Midbrain (tissue), 1 donor: ENCODE measurements around the gene KRTAP10-11.
"Not testable (repeated sequence)": the region's sequence is repeated elsewhere in the genome, so short reads cannot be mapped to it uniquely, and the experiment has no call there.

Source experiments
- DNase-seq: peaks from one replicate; lab custom pipeline; 2025; lab: John Stamatoyannopoulos, UW

Gene KRTAP10-11

DNA sequence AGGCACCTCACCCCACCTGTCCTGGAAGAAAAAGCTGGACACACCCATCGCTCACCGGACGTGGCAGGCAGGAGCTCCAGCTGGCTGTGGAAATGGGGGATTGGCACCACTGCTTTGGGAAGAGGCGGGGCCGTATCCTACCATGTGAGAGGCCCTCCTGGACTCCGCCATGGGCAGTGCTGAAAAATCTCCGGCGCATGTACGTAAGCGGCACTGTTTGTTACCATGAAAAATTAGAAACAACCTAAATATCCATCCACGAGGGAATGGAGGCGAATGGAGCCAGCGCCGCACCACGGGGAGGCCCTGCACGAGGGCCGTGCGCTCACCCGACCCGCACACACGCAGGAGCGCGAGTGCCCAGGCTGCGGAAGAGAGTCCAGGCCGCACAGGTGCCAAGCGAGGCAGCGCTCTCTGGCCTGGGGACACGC is 31.2 kb upstream of the KRTAP10-11 start:
- no peak for DNase-seq

- DNase-seq, result no peak
Measured at GRCh38 chr21:44615466-44615865, 30.7 kb upstream of the KRTAP10-11 start.

DNA sequence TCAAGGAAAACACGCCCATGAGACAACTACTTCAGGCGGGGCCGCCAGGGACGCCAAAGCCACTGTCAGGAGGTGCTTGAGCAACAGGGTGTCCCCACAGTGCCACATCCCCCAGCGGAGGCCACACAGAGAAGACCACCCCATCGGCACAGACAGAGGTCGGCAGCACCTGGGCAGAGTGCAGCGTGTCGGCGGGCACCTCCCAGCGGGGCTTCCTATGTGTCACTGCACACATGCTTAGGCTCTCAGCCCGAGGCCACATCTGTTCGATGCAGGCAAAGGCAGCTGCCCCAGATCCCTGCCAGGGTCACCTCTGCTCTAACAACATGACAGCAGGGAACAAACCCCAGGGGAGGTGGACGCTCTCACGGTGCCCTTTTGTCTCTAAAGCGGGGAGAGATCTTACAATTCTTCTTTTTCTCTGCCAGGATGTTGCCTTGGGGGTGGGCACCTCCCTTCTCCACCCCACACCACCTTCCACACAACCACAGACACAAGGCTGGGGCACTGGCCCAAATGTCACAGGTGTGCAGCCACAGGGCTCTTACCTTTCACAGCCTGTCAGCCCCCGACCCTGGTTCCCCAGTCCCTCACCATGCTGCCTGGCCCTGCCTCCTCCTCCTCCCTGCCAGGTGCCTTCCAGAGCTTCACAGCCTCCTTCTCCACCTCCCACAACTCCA is 30.2 kb upstream of the KRTAP10-11 start:
- no peak for DNase-seq

DNA sequence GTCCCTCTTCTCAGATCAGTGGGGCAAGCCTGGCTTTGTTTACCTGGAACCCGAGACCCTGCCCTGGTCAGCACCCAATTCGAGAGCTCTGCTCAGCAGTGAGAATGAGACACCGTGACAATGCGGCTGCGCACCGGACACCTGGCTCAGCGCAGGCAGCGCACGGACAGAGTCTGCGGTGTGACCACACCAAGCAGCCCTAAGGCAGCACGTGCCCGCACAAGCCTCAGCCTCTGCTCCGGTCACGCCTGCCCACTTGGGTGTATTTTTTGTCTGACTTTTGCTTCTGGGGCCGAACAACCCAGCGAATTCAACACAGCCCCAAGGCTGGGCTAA is 29.7 kb upstream of the KRTAP10-11 start:
- no peak for DNase-seq

DNA sequence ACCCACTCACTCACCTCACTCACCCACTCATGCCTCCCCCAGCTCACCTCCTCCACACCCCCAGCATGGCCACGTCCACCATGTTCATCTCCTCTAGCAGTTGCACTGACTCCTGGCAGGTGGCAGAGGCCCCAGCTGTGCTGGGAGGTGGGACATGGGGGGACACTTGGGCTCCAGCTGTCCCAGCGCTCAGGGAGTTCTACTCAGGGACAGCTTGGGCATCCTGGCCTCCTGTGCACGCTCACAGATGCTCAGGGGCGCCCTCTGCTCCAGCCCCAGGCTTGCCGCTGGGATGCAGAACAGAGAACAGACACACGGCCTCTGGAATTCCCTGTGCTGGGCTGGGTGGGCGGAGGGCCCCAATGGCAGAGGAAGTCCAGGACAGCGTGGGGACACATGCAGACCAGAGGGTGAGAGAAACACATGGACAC is 29.1 kb upstream of the KRTAP10-11 start:
- no peak for DNase-seq

DNA sequence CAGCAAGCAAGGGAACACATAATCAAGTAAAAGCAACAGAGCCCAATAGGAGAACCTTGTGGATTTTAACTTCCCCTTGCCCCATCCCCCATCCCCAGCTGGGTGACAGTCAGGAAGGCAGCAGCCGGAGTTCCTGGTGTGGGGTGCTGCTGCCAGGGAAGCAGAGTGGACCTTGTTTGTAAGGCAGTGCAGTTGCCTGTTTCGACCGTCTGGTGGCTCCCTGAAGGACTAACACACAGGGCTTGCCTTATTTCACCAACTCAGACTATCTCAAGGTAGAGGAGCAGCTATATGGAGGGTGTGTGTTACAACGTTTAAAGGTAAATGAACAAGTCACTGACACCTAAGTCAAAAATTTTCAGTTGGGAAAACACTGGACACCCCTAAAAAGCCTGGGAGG is 27.7 kb upstream of the KRTAP10-11 start:
- DNase-seq, result no peak

GRCh38 chr21:44618909-44619308 is 27.3 kb upstream of the KRTAP10-11 start:
- no peak for DNase-seq

DNA sequence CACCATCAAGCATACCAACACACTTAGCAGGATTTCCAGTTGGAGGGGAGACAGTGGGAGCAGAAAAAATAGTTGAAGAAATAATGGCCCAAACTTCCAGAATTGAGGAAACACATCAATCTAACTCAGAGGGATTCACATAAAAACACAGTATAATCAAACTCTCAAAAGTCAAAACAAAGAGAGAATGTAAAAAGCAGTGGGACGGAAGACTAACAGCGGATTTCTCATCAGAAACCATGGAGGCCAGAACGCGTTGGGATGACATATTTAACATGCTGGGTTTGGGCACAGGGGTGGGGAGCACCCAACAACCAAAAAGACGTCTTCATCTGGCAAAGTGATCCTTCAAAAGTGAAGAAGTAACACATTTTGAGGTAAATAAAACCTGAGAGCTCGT is 26.3 kb upstream of the KRTAP10-11 start:
- DNase-seq, result no peak

DNA sequence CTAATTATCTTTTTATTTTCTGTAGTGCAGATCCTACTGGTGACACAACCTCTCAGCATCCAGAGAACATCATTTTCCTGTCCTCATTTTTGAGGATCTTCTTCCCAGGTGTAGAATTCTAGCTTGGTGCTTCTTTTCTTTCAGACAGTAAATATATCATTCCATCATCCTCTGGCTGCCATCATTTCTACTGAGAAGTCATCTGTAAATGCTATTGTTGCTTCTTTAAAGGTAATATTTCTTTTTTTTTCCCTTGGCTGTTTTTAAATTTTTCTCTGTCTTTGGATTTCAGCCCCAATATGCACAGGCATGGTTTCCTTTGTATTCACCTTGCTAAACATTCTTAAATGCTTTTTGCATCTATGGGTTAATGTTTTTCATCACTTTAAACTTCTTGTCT is 22.6 kb upstream of the KRTAP10-11 start:
- no peak for DNase-seq

- DNase-seq, result no peak
Measured at GRCh38 chr21:44625756-44626155, 20.5 kb upstream of the KRTAP10-11 start.

DNA sequence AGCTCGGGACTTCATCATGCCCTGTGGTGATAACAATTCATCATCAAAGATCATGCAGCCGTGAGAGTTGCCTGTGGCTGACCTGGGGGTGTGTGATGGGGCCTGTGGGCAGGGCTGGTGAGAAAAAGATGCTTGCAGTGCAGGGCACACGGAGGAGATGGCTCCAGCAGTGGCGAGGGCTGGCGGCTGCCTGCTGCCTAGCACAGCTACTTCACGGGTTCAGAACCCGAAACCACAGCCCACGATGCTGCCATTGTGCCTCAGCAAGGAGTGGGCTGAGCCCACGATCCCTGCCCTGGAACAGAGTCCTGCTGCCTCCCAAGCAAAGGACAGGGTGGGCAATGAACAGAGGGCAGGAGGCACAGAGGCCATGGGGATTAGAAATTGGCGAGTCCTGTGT is 20.0 kb upstream of the KRTAP10-11 start:
- DNase-seq, result no peak

DNA sequence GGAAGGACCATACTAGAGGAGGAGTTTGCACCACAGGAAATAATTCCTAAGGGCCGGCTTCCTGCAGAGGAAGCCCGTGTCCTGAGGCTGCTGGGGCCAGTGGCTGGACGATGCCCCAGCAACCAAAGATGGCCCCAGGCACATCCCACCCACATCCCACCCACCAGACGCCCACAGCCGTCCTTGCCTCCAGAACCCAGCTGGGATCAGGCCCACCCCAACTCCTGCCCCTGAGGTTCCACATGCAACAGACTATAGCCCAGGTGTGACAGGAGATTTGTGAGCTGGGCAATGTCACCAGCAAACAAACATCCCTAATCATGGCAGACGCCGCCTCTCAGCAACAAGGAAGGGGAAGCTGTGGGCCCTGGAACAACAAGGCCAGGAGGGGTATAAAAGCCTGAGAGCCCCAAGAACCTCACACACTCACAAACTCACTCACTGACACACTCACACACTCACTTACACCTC is 19.5 kb upstream of the KRTAP10-11 start, which contains the start of gene KRTAP10-9:
TSS of gene KRTAP10-9 (plus strand) at position 421 of the 471 bp plus-strand sequence. CDS start 79 bp downstream, outside the sequence.
- no peak for DNase-seq

DNA sequence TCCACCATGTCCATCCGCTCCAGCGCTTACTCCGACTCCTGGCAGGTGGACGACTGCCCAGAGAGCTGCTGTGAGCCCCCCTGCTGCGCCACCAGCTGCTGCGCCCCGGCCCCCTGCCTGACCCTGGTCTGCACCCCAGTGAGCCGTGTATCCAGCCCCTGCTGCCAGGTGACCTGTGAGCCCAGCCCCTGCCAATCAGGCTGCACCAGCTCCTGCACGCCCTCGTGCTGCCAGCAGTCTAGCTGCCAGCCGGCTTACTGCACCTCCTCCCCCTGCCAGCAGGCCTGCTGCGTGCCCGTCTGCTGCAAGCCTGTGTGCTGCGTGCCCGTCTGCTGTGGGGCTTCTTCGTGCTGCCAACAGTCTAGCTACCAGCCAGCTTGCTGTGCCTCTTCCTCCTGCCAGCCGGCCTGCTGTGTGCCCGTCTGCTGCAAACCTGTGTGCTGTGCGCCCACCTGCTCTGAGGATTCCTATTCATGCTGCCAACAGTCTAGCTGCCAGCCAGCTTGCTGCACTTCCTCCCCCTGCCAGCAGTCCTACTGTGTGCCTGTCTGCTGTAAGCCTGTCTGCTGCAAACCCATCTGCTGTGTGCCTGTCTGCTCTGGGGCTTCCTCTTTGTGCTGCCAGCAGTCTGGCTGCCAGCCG is 18.9 kb upstream of the KRTAP10-11 start:
- not testable (repeated sequence) for DNase-seq

DNA sequence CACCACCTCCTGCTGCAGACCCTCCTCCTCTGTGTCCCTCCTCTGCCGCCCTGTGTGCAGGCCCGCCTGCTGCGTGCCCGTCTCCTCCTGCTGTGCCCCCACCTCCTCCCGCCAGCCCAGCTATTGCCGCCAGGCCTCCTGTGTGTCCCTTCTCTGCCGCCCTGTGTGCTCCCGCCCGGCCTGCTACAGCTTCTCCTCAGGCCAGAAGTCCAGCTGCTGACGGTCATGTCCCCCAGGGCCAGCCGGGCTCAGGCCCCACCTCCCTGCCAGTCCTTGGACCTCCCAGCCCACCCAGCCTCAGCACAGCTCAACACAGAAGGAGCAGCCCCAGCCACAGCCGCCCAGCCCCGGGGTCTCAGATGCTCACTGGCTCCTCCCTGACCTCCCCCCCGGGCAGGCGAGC is 18.4 kb upstream of the KRTAP10-11 start:
- not testable (repeated sequence) for DNase-seq

- no peak for DNase-seq
Measured at GRCh38 chr21:44628707-44629391, 17.4 kb upstream of the KRTAP10-11 start.

GRCh38 chr21:44630440-44630839 is 15.8 kb upstream of the KRTAP10-11 start:
- no peak for DNase-seq

GRCh38 chr21:44632067-44632466 is 14.1 kb upstream of the KRTAP10-11 start:
- no peak for DNase-seq

DNA sequence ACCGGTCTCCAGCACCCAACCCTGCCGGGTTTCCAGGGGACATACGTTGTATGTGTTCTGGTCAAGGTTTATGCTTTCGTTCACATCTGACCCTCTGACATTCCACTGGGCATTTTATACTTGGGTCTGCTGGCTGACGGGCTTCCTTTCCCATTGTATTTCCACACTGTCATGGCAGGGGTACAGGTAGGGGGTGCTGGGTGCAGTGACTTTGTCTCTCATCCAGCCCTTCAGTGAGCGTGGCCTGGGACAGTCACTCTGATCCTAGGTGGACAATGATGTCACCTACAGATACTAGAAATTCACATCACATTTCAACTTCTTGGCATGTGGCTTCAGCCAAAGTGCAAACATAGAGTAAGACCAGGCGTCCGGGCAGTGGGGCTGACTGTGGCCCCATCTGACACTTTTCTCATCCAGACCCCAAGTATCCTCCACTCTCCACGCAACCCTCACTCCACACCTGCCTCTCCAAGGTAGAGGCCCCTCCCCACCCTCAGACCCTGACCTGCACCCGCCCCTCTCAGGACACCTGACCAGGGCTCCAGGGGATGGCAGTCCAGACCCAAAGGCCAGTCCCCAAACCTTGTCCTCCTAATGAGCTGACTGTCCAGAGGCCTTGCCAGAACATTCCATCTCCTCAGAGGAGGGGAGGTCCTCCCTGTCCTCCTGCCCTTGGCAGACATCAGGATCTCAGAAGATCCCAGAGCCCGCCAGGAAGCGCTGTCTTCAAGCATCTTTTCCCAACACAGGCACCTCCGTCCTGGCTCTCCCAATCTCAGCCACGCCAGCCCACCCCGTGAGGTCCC is 9.8 kb upstream of the KRTAP10-11 start:
- no peak for DNase-seq

GRCh38 chr21:44637018-44637850 is 9.0 kb upstream of the KRTAP10-11 start, which contains the start of gene KRTAP10-10:
Gene KRTAP10-10 (plus strand): TSS chr21:44637356. CDS start chr21:44637418, 62 bp downstream.
- DNase-seq, result no peak

GRCh38 chr21:44637851-44638348 is 8.3 kb upstream of the KRTAP10-11 start:
- DNase-seq, result not testable (repeated sequence)
